Measurements from ENCODE around the gene IMPDH2.
"Not testable (repeated sequence)": the region's sequence is repeated elsewhere in the genome, so short reads cannot be mapped to it uniquely, and the experiment has no call there.

IMPDH2 gene

DNA sequence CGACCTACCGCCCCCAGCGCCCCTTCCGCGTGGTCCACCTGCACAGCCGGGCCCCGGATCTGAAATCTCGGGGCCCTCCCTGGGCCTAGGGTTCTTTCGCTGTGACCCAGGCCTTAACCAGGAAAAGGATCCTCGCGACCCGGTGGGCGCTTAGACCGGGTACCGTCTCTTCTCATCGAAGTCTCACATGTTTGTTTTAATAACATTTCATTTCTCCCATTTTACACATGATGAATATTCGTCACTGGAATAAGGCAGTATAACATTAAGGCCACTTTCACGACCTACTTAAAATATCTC is 10.5 kb downstream of the IMPDH2 start:
- ATAC-seq (replicated peaks; ENCODE audit: extremely low read depth, poor library complexity, severe bottlenecking) (no peak), DNase-seq (ENCODE audit: low spot score in 2 of 2) (no peak)
- Mint-ChIP-seq H3K4me3 (peak overlapping the region; percentile 98), H3K9me3 (no peaks in the 10 kb centered on the region), H3K27me3 (no peaks in the 10 kb centered on the region), H3K4me1 (peaks cover 33% of the 10 kb centered on the region), H3K27ac (ENCODE audit: low read depth) (peak overlapping the region; percentile 69), H3K36me3 (ENCODE audit: insufficient read depth) (peaks cover 36% of the 10 kb centered on the region)

DNA sequence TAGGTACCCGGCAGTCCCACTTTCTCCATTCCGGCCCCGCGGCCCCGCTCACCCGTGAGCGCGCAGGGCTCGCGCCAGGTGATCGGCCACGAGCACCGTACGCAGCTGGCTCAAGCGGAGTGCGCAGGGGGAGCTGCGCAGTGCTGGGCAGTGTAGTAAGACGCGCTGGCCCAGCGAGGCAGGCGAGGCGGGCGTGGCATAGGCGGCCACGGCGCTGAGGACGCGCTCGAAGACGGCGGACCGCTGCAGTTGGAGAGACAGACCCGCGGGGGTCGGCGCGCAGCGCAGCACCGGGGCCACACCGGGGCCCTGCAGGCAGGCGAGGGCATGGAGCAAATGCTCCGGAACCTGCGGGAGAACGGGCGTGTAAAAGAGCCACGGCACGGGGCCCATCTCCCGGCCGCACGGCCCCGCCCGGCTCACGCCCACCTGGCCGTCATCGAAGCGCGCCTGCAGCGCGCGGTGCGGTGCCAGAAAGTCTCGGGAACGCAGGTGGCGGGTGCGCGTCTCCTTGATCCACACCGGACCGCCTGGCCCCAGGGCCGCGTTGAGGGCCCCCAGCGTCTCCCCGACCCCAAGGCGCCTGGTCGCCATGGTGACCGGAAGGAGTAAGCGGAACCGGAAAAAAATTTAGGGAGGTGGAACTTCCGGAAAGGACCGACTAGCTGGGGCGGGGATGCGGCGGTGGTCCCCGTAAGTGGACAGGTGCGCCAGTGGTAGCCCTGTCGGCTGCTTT is 11.1 kb downstream of the IMPDH2 start, which contains the start of gene DALRD3:
Gene DALRD3, minus strand, starts transcription at position 610 of the 736 bp plus-strand sequence. Its CDS starts 16 bp downstream, at position 594.
- DNase-seq (ENCODE audit: low spot score in 2 of 2) (peak; percentile 34 to 51), ATAC-seq (replicated peaks; ENCODE audit: extremely low read depth, poor library complexity, severe bottlenecking) (no peak)
- H3K4me3 Mint-ChIP-seq = peak within 1 kb of the TSS; percentile 98
- H3K27ac Mint-ChIP-seq (ENCODE audit: low read depth) = peak within 1 kb of the TSS; percentile 69
- peaks cover 33% of the 10 kb centered on the region for H3K36me3 Mint-ChIP-seq (ENCODE audit: insufficient read depth)
- H3K27me3 Mint-ChIP-seq = no peaks in the 10 kb centered on the region
- H3K4me1 Mint-ChIP-seq = peaks cover 35% of the 10 kb centered on the region
- no peaks in the 10 kb centered on the region for H3K9me3 Mint-ChIP-seq

DNA sequence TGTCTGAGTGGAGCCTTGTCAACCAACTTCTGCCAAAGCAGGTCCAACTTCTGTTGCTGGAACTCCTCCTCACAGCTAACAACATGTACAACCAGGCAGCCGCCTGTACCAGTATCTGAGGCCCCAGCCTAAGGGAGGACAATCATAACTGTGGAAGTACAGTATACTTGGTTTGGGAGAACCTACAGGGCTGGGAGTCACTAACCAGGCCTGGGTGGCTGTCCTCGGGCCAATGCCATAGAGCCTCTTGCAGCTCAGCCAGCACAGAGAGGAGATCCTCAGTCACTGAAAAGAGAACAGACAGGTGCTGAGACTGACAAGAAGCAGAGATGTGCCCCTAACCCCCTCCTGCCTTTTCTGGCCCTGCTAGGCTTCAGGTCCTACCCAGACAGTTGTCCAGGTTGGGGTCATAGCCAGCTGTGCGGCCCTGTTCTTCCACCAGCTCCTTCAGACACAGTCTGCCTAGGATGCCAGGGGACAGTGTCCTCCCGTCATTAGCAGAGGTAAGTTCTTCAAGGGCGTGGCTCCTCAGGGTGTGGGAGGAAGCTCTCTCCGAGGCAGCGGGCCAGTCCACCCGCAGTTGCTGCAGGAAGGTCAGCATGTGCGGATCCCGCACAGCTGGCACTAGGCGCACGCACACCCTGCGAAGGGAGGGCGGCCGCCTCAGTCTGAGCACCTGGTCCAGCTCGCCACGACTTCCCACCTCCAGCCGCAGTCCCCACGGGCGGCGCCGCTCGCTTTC is 11.8 kb downstream of the IMPDH2 start:
- no peaks in the 10 kb centered on the region for H3K9me3 Mint-ChIP-seq
- peaks cover 28% of the 10 kb centered on the region for H3K4me1 Mint-ChIP-seq
- peak overlapping the region; percentile 69 for H3K27ac Mint-ChIP-seq (ENCODE audit: low read depth)
- H3K4me3 Mint-ChIP-seq = peak overlapping the region; percentile 98
- peaks cover 29% of the 10 kb centered on the region for H3K36me3 Mint-ChIP-seq (ENCODE audit: insufficient read depth)
- ATAC-seq (replicated peaks; ENCODE audit: extremely low read depth, poor library complexity, severe bottlenecking) = no peak
- DNase-seq (ENCODE audit: low spot score in 2 of 2) = no peak
- no peaks in the 10 kb centered on the region for H3K27me3 Mint-ChIP-seq

DNA sequence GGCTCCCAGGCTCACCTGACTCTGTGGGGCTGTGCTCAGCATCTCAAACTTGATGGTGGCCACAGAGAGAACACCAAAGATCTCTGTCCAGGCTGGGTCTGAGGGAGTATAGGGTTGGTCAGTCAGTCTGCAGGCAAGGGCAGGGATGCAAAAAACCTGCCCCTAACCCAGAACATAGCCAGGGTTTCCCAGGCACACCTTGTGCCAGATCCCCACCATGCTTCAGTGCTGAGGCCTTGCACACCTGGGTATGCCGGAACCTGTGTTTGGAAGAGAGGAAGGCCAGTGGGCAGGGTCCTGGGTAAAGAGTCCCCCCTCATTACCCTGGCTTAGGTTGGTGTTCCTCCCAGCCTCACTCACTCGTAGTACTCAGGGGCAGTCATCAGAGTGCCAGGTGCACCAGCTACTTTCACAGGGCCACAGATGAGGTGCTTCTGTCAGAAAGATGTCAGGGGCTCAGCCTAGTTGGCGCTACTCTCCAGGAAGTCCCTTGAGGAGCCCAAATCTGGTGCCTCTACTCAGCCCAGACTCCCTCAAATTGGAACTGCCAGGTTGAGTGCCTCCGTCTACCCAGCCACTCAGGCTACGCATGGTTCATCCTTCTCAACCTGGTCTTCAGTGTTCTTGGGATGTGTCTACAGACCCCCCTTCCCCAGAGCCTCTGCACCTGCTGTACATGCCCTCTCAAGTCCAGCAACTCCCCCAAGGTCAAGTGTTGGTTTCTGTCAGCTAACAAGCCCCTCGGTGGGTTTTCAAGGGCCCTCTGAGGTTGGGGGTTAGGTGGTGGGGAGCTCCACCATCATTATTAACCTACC is 12.6 kb downstream of the IMPDH2 start:
- DNase-seq (ENCODE audit: low spot score in 2 of 2) = no peak
- no peak for ATAC-seq (replicated peaks; ENCODE audit: extremely low read depth, poor library complexity, severe bottlenecking)
- Mint-ChIP-seq H3K4me1 (peaks cover 25% of the 10 kb centered on the region), H3K9me3 (no peaks in the 10 kb centered on the region), H3K27ac (ENCODE audit: low read depth) (peak overlapping the region; percentile 69), H3K36me3 (ENCODE audit: insufficient read depth) (peaks cover 32% of the 10 kb centered on the region), H3K4me3 (peak overlapping the region; percentile 98), H3K27me3 (no peaks in the 10 kb centered on the region)

DNA sequence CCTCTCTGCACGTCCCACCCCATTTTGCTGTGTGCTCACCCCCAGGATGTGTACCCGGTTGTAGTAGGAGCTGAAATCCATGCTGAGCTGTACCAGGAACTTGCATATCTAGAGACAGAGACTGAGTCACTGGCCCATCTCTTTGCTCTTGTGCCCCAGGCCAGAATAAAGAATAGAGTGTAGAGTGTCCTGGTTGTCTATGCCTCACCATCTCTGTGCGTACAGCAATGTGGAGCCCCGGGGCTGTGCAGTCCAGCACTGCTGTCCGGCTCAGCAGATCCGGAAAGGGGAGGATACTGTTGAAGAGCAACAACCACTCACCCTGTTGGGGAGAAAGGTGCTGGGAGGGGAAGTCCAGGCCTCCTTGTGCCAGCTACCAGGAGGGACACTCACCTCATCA is 13.4 kb downstream of the IMPDH2 start:
- H3K36me3 Mint-ChIP-seq (ENCODE audit: insufficient read depth) = peaks cover 29% of the 10 kb centered on the region
- peak overlapping the region; percentile 34 for H3K4me3 Mint-ChIP-seq

DNA sequence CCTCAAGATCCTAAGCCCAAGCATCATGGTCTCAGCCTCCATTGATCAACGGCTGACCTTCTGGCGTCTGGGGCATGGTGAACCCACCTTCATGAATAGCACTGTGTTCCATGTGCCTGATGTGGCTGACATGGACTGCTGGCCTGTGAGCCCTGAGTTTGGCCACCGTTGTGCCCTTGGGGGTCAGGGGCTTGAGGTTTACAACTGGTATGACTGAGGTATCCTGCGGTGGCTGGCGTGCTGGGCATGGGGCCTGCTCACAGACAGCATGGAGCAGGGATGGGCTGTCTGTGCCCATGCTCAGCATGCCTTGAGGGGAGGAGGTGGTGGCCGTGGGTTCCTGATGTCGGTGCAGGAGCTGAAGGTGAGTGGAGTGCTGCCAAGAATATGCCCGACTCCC is 14.1 kb downstream of the IMPDH2 start:
- ATAC-seq (replicated peaks; ENCODE audit: extremely low read depth, poor library complexity, severe bottlenecking) (no peak), DNase-seq (ENCODE audit: low spot score in 2 of 2) (no peak)
- Mint-ChIP-seq H3K4me1 (peaks cover 19% of the 10 kb centered on the region), H3K9me3 (no peaks in the 10 kb centered on the region), H3K36me3 (ENCODE audit: insufficient read depth) (peaks cover 28% of the 10 kb centered on the region), H3K27ac (ENCODE audit: low read depth) (no peak overlapping the region), H3K4me3 (no peak overlapping the region), H3K27me3 (no peaks in the 10 kb centered on the region)

More for the DNA sequence above, 13.4 kb downstream of the IMPDH2 start:
- H3K27ac Mint-ChIP-seq (ENCODE audit: low read depth) = no peak overlapping the region
- ATAC-seq (replicated peaks; ENCODE audit: extremely low read depth, poor library complexity, severe bottlenecking) = no peak
- no peaks in the 10 kb centered on the region for H3K9me3 Mint-ChIP-seq
- no peak for DNase-seq (ENCODE audit: low spot score in 2 of 2)
- H3K27me3 Mint-ChIP-seq = no peaks in the 10 kb centered on the region
- peaks cover 25% of the 10 kb centered on the region for H3K4me1 Mint-ChIP-seq

DNA sequence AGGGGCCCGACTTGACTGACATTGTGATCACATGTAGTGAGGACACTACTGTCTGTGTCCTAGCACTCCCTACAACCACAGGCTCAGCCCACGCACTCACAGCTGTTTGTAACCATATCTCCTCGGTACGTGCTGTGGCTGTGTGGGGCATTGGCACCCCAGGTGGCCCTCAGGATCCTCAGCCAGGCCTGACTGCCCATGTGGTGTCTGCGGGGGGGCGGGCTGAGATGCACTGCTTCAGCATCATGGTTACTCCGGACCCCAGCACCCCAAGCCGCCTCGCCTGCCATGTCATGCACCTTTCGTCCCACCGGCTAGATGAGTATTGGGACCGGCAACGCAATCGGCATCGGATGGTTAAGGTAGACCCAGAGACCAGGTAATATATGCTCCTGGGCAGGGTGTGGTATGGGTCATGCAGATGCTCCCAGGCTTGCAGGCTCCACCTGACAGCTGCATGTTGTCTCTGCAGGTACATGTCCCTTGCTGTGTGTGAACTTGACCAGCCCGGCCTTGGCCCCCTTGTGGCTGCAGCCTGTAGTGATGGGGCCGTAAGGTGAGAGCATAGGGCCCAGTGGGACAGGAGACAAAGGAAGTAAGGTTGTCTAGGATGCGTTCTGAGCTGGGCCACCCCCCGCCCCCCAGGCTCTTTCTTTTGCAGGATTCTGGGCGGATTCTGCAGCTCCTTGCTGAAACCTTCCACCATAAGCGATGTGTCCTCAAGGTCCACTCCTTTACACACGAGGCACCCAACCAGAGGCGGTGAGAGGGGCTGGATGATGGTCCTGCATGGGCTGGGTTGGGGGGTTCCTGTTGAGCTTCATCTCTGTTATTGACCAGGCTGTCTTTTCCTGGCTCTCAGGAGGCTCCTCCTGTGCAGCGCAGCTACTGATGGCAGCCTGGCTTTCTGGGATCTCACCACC is 15.2 kb downstream of the IMPDH2 start:
- Mint-ChIP-seq H3K9me3 (no peaks in the 10 kb centered on the region), H3K4me3 (no peak overlapping the region), H3K27me3 (no peaks in the 10 kb centered on the region), H3K27ac (ENCODE audit: low read depth) (no peak overlapping the region), H3K36me3 (ENCODE audit: insufficient read depth) (peaks cover 27% of the 10 kb centered on the region), H3K4me1 (peaks cover 24% of the 10 kb centered on the region)
- DNase-seq (ENCODE audit: low spot score in 2 of 2) = peak in 1 of 2 donors; percentile 28
- ATAC-seq (replicated peaks; ENCODE audit: extremely low read depth, poor library complexity, severe bottlenecking) = no peak

DNA sequence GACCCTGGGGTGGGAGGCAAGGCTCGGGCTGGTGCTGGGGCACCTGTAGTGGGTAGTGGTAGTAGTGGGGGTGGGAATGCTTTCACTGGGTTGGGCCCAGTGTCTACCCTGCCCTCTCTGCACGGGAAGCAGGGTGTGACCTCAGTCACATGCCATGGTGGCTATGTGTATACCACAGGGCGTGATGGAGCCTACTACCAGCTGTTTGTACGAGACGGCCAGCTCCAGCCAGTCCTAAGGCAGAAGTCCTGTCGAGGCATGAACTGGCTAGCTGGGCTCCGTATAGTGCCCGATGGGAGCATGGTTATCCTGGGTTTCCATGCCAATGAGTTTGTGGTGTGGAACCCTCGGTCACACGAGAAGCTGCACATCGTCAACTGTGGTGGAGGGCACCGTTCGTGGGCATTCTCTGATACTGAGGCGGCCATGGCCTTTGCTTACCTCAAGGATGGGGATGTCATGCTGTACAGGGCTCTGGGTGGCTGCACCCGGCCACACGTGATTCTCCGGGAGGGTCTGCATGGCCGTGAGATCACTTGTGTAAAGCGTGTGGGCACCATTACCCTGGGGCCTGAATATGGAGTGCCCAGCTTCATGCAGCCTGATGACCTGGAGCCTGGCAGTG is 16.0 kb downstream of the IMPDH2 start:
- no peak for ATAC-seq (replicated peaks; ENCODE audit: extremely low read depth, poor library complexity, severe bottlenecking)
- Mint-ChIP-seq H3K4me3 (no peak overlapping the region), H3K4me1 (peaks cover 23% of the 10 kb centered on the region), H3K27me3 (no peaks in the 10 kb centered on the region), H3K9me3 (no peaks in the 10 kb centered on the region), H3K27ac (ENCODE audit: low read depth) (no peak overlapping the region), H3K36me3 (ENCODE audit: insufficient read depth) (peaks cover 31% of the 10 kb centered on the region)
- DNase-seq (ENCODE audit: low spot score in 2 of 2) = no peak

DNA sequence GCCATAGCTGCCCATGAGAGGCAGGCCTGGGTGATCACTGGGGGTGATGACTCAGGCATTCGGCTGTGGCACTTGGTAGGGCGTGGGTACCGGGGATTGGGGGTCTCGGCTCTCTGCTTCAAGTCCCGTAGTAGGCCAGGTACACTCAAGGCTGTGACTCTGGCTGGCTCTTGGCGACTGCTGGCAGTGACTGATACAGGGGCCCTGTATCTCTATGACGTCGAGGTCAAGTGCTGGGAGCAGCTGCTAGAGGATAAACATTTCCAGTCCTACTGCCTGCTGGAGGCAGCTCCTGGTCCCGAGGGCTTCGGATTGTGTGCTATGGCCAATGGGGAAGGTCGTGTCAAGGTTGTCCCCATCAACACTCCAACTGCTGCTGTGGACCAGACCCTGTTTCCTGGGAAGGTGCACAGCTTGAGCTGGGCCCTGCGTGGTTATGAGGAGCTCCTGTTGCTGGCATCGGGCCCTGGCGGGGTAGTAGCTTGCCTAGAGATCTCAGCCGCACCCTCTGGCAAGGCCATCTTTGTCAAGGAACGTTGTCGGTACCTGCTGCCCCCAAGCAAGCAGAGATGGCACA is 16.7 kb downstream of the IMPDH2 start:
- Mint-ChIP-seq H3K4me3 (no peak overlapping the region), H3K27ac (ENCODE audit: low read depth) (no peak overlapping the region), H3K36me3 (ENCODE audit: insufficient read depth) (peaks cover 29% of the 10 kb centered on the region), H3K4me1 (peaks cover 30% of the 10 kb centered on the region), H3K9me3 (no peaks in the 10 kb centered on the region), H3K27me3 (no peaks in the 10 kb centered on the region)
- ATAC-seq (replicated peaks; ENCODE audit: extremely low read depth, poor library complexity, severe bottlenecking) (no peak), DNase-seq (ENCODE audit: low spot score in 2 of 2) (no peak)

DNA sequence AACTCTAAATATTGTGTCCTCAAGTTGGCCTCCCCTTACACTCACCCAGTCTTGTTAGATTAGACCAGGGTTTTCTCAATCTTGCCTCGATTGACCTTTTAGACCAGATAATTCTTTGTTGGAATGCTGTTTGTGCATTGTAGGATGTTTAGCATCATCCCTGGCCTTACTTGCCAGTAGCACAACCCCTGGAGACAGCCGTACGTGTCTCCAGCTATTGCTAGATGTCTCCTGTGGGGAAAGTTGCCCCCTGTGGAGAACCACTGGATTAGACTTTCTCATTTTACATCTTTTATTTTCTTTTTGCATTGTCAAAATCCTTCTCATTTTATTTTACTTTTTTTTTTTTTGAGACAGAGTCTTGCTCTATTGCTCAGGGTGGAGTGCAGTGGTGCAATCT is 19.8 kb downstream of the IMPDH2 start:
- no peak for DNase-seq (ENCODE audit: low spot score in 2 of 2)
- Mint-ChIP-seq H3K27ac (ENCODE audit: low read depth) (no peak overlapping the region), H3K9me3 (no peaks in the 10 kb centered on the region), H3K4me1 (peaks cover 33% of the 10 kb centered on the region), H3K36me3 (ENCODE audit: insufficient read depth) (peaks cover 21% of the 10 kb centered on the region), H3K27me3 (no peaks in the 10 kb centered on the region), H3K4me3 (no peak overlapping the region)
- ATAC-seq (replicated peaks; ENCODE audit: extremely low read depth, poor library complexity, severe bottlenecking) = no peak

DNA sequence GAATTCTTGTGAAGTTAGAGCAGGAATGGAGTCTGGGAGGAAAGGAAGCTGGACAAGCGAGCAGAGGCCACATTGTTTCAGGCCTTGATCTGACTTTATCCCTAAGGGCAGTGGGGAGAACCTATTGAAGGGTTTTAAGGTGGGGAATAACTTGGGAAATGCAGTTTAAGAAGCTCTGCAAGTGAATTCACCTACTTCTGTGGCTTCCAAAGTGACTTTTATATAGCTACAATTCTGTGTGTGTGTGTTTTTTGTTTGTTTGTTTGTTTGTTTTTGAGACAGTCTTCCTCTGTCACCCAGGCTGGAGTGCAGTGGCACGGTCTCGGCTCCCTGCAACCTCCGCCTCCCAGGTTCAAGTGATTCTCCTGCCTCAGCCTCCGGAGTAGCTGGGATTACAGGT is 20.6 kb downstream of the IMPDH2 start:
- Mint-ChIP-seq H3K4me1 (peaks cover 30% of the 10 kb centered on the region), H3K27ac (ENCODE audit: low read depth) (peak overlapping the region; percentile 97), H3K4me3 (peak overlapping the region; percentile 99), H3K36me3 (ENCODE audit: insufficient read depth) (peaks cover 21% of the 10 kb centered on the region)
- ATAC-seq (replicated peaks; ENCODE audit: extremely low read depth, poor library complexity, severe bottlenecking); H3K27me3 Mint-ChIP-seq; DNase-seq (ENCODE audit: low spot score in 2 of 2); H3K9me3 Mint-ChIP-seq: not testable (repeated sequence)

Data from central memory CD8-positive, alpha-beta T cell (primary cell).